Mesendoderm (in vitro differentiated cells): ENCODE results near the gene DGKI.

Experiments
- DNase-seq: peaks from one replicate; pipeline ENCODE4 v3.0.0; 2013
- H2AK5ac ChIP-seq: 2 replicates; pipeline ENCODE4 v1.6.1; 2013; ENCODE audit warnings: low read length, inconsistent platforms
- H2BK120ac ChIP-seq: 2 replicates; pipeline ENCODE4 v1.6.1; 2013; ENCODE audit warnings: low read depth, mild to moderate bottlenecking, low read length, moderate library complexity, mixed read lengths
- H2BK15ac ChIP-seq: replicated peaks from 2 replicates; pipeline ENCODE4 v1.6.1; 2013; ENCODE audit warnings: low read depth, mild to moderate bottlenecking, moderate library complexity
- H2BK5ac ChIP-seq: 2 replicates; pipeline ENCODE4 v1.6.1; 2013; ENCODE audit warnings: low read length, inconsistent platforms
- H3K18ac ChIP-seq: 2 replicates; pipeline ENCODE4 v1.6.1; 2013; ENCODE audit warnings: mild to moderate bottlenecking, low read length, mixed read lengths
- H3K23ac ChIP-seq: one replicate; pipeline ENCODE4 v1.6.1; 2013; ENCODE audit warnings: low read length
- H3K27ac ChIP-seq: 2 replicates; pipeline ENCODE4 v1.5.1; 2013; ENCODE audit warnings: low read depth, mild to moderate bottlenecking, inconsistent platforms, low read length, moderate library complexity
- H3K27me3 ChIP-seq: 2 replicates; pipeline ENCODE4 v1.6.1; 2013; ENCODE audit warnings: low read length, control low read depth, mild to moderate bottlenecking, inconsistent platforms; ENCODE audit not compliant: insufficient read depth, poor library complexity
- H3K36me3 ChIP-seq: 2 replicates; pipeline ENCODE4 v1.6.1; 2013; ENCODE audit warnings: low read length, inconsistent platforms; ENCODE audit not compliant: control insufficient read depth, insufficient read depth
- H3K4ac ChIP-seq: one replicate; pipeline ENCODE4 v1.6.1; 2013; ENCODE audit warnings: low read depth, mild to moderate bottlenecking, low read length, moderate library complexity
- H3K4me1 ChIP-seq: 2 replicates; pipeline ENCODE4 v1.6.1; 2013; ENCODE audit warnings: low read depth, low read length, inconsistent platforms; ENCODE audit not compliant: control insufficient read depth
- H3K4me2 ChIP-seq: 2 replicates; pipeline ENCODE4 v1.6.1; 2013; ENCODE audit warnings: low read length
- H3K4me3 ChIP-seq: 2 replicates; pipeline ENCODE4 v1.5.1; 2013; ENCODE audit warnings: mild to moderate bottlenecking, low read length
- H3K56ac ChIP-seq: one replicate; pipeline ENCODE4 v1.6.1; 2013; ENCODE audit warnings: low read length
- H3K79me1 ChIP-seq: 2 replicates; pipeline ENCODE4 v1.6.1; 2013; ENCODE audit warnings: low read length, inconsistent platforms
- H3K79me2 ChIP-seq: 2 replicates; pipeline ENCODE4 v1.6.1; 2013; ENCODE audit warnings: mild to moderate bottlenecking, low read length; ENCODE audit not compliant: control insufficient read depth, insufficient read depth
- H3K9ac ChIP-seq: 2 replicates; pipeline ENCODE4 v1.6.1; 2013; ENCODE audit warnings: low read length, inconsistent platforms
- H4K5ac ChIP-seq: one replicate; pipeline ENCODE4 v1.6.1; 2013; ENCODE audit warnings: low read length
- H4K8ac ChIP-seq: one replicate; pipeline ENCODE4 v1.6.1; 2013; ENCODE audit warnings: low read depth, mild to moderate bottlenecking, control low read depth, low read length, moderate library complexity
- WGBS: extraction: QIAGEN DNeasy Blood & Tissue Kit; methylation state at CpG from one replicate; pipeline ENCODE4 v1.1.7; 2013; ENCODE audit warnings: low lambda C conversion rate, missing lambda C conversion rate; ENCODE audit not compliant: insufficient coverage; ENCODE audit errors: extremely low coverage; 5-methylcytosine and 5-hydroxymethylcytosine counted together

Gene DGKI

GRCh38 chr7:137417464-137417863 is 429.3 kb downstream of the DGKI start:
- Histone ChIP-seq H3K9ac (no peak overlapping the region), H2BK5ac (no peak overlapping the region), H3K27ac (no peak overlapping the region), H3K56ac (no peak overlapping the region), H4K5ac (no peak overlapping the region), H3K18ac (no peak overlapping the region), H3K4me3 (no peak overlapping the region), H3K27me3 (no peaks in the 10 kb centered on the region), H3K79me2 (no peaks in the 10 kb centered on the region), H2BK15ac (no peak overlapping the region), H3K4me2 (no peak overlapping the region), H3K23ac (no peak overlapping the region), H3K79me1 (no peaks in the 10 kb centered on the region), H2BK120ac (no peak overlapping the region), H2AK5ac (no peak overlapping the region), H3K36me3 (no peaks in the 10 kb centered on the region), H3K4me1 (no peaks in the 10 kb centered on the region), H4K8ac (no peak overlapping the region), H3K4ac (no peak overlapping the region)
- WGBS: no CpG with 5 or more reads among the region's 2 CpGs
- no peak for DNase-seq

- Histone ChIP-seq H2BK120ac (no peak overlapping the region), H3K27me3 (no peaks in the 10 kb centered on the region), H3K4me1 (no peaks in the 10 kb centered on the region), H3K27ac (no peak overlapping the region), H3K4me2 (no peak overlapping the region), H3K9ac (no peak overlapping the region), H3K79me1 (no peaks in the 10 kb centered on the region), H3K79me2 (no peaks in the 10 kb centered on the region), H2BK15ac (no peak overlapping the region), H2BK5ac (no peak overlapping the region), H4K5ac (no peak overlapping the region), H3K18ac (no peak overlapping the region), H2AK5ac (no peak overlapping the region), H4K8ac (no peak overlapping the region), H3K23ac (no peak overlapping the region), H3K36me3 (no peaks in the 10 kb centered on the region), H3K56ac (no peak overlapping the region), H3K4me3 (no peak overlapping the region), H3K4ac (no peak overlapping the region)
- WGBS: no CpG with 5 or more reads among the region's 1 CpG
- DNase-seq: no peak
These were observed 432.9 kb downstream of the DGKI start for GRCh38 chr7:137413901-137414300.

- H2BK5ac ChIP-seq: no peak overlapping the region
- no peak overlapping the region for H4K8ac ChIP-seq
- no peaks in the 10 kb centered on the region for H3K79me1 ChIP-seq
- no peak overlapping the region for H2BK15ac ChIP-seq
- H2BK120ac ChIP-seq: no peak overlapping the region
- no peak overlapping the region for H3K4me2 ChIP-seq
- H2AK5ac ChIP-seq: no peak overlapping the region
- DNase-seq: no peak
- no CpG with 5 or more reads among the region's 3 CpGs for WGBS
- no peaks in the 10 kb centered on the region for H3K4me1 ChIP-seq
- H3K9ac ChIP-seq: no peak overlapping the region
- H3K27me3 ChIP-seq: no peaks in the 10 kb centered on the region
- H3K56ac ChIP-seq: no peak overlapping the region
- H3K4me3 ChIP-seq: no peak overlapping the region
- H3K4ac ChIP-seq: no peak overlapping the region
- no peaks in the 10 kb centered on the region for H3K36me3 ChIP-seq
- H4K5ac ChIP-seq: no peak overlapping the region
- H3K18ac ChIP-seq: no peak overlapping the region
- no peak overlapping the region for H3K23ac ChIP-seq
- H3K79me2 ChIP-seq: no peaks in the 10 kb centered on the region
- H3K27ac ChIP-seq: no peak overlapping the region
These were observed 435.3 kb downstream of the DGKI start for GRCh38 chr7:137411446-137411845.

- H3K27ac ChIP-seq: no peak overlapping the region
- no peak overlapping the region for H3K9ac ChIP-seq
- no CpG with 5 or more reads among the region's 1 CpG for WGBS
- H3K79me1 ChIP-seq: no peaks in the 10 kb centered on the region
- H4K8ac ChIP-seq: no peak overlapping the region
- H3K23ac ChIP-seq: no peak overlapping the region
- H3K4me2 ChIP-seq: no peak overlapping the region
- H2BK5ac ChIP-seq: no peak overlapping the region
- no peaks in the 10 kb centered on the region for H3K36me3 ChIP-seq
- DNase-seq: no peak
- H3K79me2 ChIP-seq: no peaks in the 10 kb centered on the region
- H2AK5ac ChIP-seq: no peak overlapping the region
- H3K56ac ChIP-seq: no peak overlapping the region
- no peaks in the 10 kb centered on the region for H3K4me1 ChIP-seq
- H2BK120ac ChIP-seq: no peak overlapping the region
- no peak overlapping the region for H4K5ac ChIP-seq
- no peak overlapping the region for H3K4ac ChIP-seq
- no peak overlapping the region for H3K4me3 ChIP-seq
- no peak overlapping the region for H2BK15ac ChIP-seq
- H3K18ac ChIP-seq: no peak overlapping the region
- no peaks in the 10 kb centered on the region for H3K27me3 ChIP-seq
These were observed 438.6 kb downstream of the DGKI start for GRCh38 chr7:137408126-137408525.

GRCh38 chr7:137407078-137407477 is 439.7 kb downstream of the DGKI start:
- Histone ChIP-seq H3K36me3 (no peaks in the 10 kb centered on the region), H2BK120ac (no peak overlapping the region)
- no CpG with 5 or more reads among the region's 3 CpGs for whole genome bisulfite sequencing

GRCh38 chr7:137404660-137405317 is 442.0 kb downstream of the DGKI start:
- no peak overlapping the region for H3K27ac ChIP-seq
- H3K56ac ChIP-seq: no peak overlapping the region
- H3K79me1 ChIP-seq: no peaks in the 10 kb centered on the region

More at GRCh38 chr7:137407078-137407477, 439.7 kb downstream of the DGKI start:
- Histone ChIP-seq H3K4me2 (no peak overlapping the region), H4K8ac (no peak overlapping the region), H4K5ac (no peak overlapping the region), H3K9ac (no peak overlapping the region), H3K4me3 (no peak overlapping the region), H3K18ac (no peak overlapping the region), H3K79me2 (no peaks in the 10 kb centered on the region), H2AK5ac (no peak overlapping the region), H3K27me3 (no peaks in the 10 kb centered on the region), H3K27ac (no peak overlapping the region), H2BK15ac (no peak overlapping the region), H3K4me1 (peaks cover 2% of the 10 kb centered on the region), H3K79me1 (no peaks in the 10 kb centered on the region), H3K4ac (no peak overlapping the region), H2BK5ac (no peak overlapping the region), H3K23ac (no peak overlapping the region), H3K56ac (no peak overlapping the region)
- no peak for DNase-seq

More at GRCh38 chr7:137404660-137405317, 442.0 kb downstream of the DGKI start:
- Histone ChIP-seq H3K9ac (no peak overlapping the region), H3K4me1 (peaks cover 2% of the 10 kb centered on the region), H3K27me3 (no peaks in the 10 kb centered on the region), H2BK120ac (no peak overlapping the region), H3K79me2 (no peaks in the 10 kb centered on the region), H4K5ac (no peak overlapping the region), H4K8ac (no peak overlapping the region), H3K4me2 (no peak overlapping the region), H3K23ac (no peak overlapping the region), H3K36me3 (no peaks in the 10 kb centered on the region), H3K4ac (no peak overlapping the region), H3K18ac (no peak overlapping the region), H3K4me3 (no peak overlapping the region), H2AK5ac (no peak overlapping the region), H2BK15ac (no peak overlapping the region), H2BK5ac (no peak overlapping the region)
- no CpG with 5 or more reads among the region's 5 CpGs for WGBS
- no peak for DNase-seq
